OCI-LY3 (cell line): ENCODE results near the gene AMT.

Source experiments
- CTCF ChIP-seq: fragments of 200-600, 300-600 bp; sonication (generic); IDR thresholded peaks from 2 replicates; pipeline ENCODE4 v1.5.1; 2014; ENCODE audit warnings: antibody characterized with exemption, low read length, low read depth
- EZH2phosphoT487 ChIP-seq: fragments of 200-600 bp; shearing (Covaris generic); IDR thresholded peaks from 2 replicates; pipeline ENCODE4 v1.6.1; 2018; ENCODE audit warnings: antibody characterized with exemption, mixed run types, low read depth

- no peak for TF ChIP-seq CTCF
- no peak for TF ChIP-seq EZH2phosphoT487
Measured at GRCh38 chr3:49399461-49399860, 22.8 kb downstream of the AMT start.
